Stimulated activated naive CD4-positive, alpha-beta T cell (primary cell): ENCODE results near the gene GASK1A.

Experiments used
- DNase-seq, 6 experiments: peaks; one replicate each; lab custom pipeline; 2025; lab: John Stamatoyannopoulos, UW

GASK1A gene

DNA sequence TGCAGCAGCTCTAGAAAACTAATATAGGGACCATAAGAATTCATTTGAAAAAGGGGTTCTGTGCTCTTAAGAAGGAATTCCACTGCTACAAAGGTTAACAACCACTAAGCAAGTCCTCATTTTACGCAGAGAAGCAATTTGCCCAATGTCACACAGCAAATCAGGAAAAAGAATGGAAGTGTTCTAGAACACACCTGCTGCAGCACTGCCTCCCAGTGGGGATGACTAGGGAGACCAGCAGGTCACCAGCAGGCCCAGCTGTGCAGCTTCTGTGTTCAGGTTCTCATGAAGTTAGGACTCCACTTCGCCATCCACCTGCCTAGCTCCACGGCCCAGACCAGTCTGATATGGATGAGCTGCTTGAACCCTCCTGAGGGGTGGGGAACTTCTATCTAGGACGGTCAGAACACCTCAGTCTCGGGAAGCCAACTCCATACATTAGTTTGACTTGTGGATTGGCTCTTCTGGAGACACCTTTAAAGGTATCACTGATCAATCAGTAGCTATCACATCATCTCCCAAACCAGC is 108.2 kb downstream of the GASK1A start:
- DNase-seq, result no peak

DNA sequence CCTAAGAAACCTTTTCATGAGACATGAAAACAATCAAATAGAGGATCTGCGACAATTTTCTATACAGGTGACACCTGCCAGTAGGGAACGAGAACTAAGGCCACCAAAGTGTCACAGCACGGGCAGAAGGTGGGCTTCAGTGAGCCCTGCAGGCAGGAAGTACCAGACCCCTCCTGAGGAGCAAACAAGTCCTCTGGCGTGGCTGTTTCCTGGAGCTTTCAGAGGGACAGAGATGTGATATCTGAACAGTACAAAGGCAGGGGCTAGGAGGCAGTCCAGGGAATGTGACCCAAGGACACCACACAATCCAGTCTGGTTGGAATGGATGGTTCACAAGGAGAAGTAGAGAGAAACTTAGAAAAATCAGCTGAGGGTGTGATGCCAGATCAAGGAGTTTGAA is 110.0 kb downstream of the GASK1A start:
- no peak for DNase-seq

DNA sequence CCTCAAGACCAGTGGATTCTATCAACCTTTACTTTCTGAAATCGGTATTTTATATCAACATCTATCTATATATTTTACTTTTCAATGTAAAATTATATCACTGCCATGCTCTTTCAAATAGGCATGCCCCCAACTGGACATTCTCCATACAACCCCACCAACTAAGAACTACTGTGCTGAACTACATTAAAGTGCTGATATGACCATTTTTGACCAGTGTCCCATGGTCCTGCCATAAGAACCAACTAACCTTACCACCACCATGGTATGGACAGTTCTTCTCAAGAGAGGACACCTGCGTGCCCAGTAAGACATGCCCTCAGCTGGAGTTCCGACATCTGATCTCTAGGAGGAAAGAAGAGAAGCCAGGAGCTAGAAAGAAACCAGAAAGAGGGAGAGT is 111.1 kb downstream of the GASK1A start:
- DNase-seq, result no peak

DNA sequence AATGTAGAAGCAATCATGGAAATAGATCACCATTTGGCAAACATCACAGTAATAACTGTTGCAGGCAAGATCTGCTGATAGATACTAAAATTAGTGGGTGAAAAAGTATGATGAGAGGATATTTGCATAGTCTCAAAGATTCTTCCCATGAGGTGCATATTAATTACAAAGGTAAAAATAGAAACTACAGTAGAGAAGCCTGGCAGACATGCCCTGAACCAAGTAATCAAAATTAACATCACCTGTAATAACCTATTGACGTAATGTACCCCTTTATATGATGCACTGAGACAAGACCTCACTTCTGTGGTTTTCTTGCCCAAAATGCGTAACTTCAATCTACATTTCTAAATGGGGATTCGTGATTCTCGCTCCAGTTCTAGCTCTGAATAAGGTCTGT is 112.4 kb downstream of the GASK1A start:
- DNase-seq, result no peak

DNA sequence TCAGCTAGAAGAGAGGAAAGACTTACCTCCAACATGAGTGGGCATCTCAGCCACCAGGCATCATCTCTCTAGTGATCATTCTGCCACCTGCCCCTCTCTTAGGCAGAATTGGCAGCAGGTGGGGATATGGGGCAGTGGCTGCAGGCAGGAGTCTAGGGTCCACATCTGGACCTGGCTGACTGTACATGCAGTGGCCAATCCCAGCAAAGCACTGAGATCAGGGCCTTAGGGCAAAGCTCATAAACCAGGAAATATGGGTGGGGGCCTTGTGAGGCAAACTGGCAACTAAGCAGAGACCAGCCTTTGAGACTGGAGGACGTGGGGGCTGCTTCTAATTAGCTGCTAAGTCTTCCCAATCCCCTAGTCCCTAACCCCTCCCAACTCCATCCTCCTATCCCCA is 113.9 kb downstream of the GASK1A start:
- no peak for DNase-seq

DNA sequence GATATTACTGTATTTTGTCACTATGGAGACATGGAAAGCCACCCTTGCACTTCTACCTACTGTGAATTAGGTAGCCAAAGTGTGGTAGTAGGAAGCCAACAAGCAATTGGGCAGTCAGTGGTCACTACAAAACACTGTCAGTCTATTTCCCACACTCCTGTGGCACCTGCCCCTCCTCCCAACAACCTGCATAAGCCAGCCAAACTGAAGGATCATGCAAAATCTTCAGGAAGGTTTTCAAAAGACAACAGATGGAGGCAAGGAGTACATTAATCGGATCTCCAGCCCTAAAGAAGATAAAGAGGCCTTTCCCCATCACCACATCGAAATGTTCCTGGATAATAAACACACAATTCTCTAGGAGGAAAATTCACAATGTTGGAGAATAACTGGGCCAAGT is 114.9 kb downstream of the GASK1A start:
- no peak for DNase-seq

DNA sequence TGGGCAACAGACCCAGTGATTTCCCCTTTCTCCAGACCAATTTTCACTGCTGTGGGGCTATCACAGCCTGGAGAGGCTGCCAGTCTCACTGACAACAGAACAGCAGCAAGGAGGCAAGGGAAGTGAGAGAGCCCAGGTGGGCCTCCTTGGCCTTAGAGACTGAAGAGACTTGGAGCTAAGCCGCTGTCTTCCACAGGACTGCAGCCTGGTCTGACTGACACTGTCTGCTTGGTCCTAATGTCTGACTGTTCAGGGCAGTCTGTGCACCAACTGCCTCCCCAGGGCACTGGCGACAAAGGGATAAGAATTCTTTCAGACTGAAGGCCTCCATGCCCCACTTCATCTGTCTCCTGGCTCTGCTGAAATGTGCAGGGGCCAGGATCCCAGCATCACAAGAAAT is 115.3 kb downstream of the GASK1A start:
- DNase-seq, result no peak

DNA sequence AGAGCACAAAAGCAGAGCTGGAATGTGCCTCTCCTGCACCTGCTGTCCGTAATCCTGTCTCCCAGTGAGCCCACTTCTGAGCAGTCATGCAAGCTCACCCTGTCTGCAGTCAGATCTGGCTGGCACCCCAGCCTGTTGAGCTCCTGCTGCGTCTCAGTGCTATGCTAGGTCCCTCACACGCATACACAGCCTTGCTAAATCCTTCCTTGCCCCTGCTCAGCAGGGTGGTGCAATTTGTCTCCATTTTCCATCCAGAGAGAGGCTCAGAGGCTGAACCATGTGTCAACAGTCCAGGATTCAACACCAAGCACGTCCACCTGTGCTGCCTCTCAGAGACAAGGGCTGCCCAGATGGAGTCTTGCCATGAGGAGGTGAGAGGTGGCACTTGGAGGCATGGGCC is 115.7 kb downstream of the GASK1A start:
- DNase-seq, result no peak

DNA sequence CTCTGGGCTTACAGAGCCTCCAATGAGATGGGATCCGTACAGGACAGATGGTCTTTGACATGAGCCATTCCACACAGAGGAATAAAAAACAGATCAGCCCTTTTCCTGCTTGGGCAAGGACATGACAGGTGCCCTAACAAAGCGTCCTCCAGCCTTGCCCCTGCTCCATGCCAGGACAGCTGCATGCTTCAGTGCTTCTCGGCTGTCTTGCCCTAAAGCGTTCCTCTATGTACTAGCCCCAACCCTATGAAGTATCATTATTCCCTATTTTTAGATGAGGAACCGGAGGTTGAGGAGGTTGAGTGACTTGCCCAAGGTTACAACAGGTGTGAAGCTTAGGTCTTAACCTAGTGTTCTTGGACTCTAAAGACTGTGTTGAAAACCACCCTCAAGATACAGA is 116.3 kb downstream of the GASK1A start:
- DNase-seq, result no peak

DNA sequence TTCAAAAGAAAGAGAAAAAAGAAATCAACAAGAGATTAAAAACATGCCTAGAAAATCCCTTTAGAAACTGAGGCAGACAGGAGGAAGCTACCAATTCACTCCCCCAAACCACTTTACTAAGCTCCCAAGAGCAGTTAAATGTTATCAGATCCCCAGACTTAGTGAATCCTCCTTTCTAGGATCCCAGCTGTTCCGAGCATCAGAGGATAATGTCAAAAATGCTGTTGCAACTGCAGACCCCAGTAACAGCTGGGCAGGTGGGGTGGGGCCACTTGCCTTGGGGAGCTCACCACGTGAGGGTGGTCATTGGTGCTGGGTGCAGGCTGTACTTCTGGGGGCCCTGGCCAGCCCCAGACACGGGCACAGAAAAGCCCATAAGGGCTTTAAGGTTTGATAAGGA is 117.7 kb downstream of the GASK1A start:
- no peak for DNase-seq

DNA sequence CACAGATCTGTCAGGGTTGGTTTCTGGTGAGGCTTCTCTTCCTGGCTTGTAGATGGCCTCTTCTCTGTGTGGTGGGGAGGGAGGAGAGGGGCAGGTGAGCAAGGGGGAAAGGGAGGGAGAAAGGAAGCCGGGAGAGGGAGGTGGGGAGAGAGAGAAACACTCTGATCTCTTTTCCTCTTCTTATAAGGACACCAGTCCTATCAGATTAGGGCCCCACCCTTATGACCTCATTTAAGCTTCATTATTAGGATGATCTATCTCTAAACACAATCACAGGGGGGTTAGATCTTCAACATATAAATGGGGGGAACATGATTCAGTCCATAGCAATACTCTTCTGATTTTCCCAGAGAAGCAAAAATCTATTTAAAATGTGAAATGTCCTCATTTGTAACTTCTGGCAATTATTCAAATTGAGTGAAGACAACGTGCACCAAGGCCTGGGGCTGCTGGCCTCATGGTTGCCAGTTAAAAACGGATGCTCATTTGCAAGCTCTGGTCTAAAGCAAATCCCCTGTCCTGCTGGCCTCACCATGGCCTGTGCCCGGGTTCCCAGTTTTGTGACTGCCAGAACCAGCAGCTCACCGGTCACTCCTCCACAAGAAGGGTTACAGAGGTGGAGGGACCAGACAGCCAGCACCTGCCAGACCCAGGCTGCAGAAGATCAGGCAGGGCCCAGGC is 118.4 kb downstream of the GASK1A start:
- no peak for DNase-seq

DNA sequence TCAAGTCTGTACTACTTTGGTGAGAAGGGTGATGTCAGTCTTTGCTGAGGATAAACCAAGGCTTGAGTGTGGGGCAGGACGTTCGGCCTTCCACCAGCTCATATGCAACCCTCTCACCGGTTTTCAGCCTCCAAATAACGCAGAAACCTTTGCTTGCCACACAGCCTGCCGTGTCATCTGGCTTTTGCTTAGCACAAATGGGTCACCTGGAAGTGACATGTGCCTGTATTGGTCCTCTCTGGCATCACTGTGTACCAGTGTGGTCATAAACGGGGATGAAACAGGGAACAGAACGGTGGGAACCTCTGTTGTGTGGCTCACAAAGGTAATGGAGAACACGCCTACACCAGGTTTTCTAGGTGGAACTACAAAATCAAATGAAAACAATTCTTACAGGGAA is 119.7 kb downstream of the GASK1A start:
- no peak for DNase-seq

DNA sequence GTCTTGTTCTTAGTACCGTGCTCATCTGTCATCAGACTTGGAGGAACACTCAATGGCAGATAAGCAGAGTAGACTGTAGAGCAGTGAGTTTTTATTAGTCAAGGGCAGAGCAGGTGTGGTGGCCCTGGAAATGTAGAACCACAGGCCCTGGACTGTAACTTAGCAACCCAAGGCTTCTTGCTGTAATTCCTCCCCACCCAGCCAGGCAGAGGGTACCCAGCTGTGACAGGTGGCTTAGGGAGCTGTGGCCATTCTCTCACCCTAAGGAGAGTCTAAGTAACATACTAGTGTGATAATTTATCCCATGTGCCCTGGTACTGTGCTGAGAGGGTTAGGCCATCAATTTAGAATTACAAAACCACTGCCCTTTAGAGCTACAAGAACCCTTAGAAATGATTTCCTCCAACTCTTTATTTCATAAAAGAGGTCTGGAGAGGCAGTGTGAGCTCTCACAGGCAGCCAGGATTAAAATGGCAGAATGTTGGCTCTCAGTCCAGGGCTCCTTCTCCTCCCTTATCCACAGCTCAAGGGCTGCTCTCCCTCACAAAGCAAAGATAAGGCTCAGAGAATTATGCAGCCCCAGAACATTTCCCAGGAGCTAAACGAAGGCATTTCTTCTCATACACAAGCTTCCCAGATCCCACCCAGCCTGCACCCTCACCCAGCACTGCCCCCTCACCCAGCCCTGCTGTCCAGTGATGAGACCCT is 123.8 kb downstream of the GASK1A start:
- no peak for DNase-seq

DNA sequence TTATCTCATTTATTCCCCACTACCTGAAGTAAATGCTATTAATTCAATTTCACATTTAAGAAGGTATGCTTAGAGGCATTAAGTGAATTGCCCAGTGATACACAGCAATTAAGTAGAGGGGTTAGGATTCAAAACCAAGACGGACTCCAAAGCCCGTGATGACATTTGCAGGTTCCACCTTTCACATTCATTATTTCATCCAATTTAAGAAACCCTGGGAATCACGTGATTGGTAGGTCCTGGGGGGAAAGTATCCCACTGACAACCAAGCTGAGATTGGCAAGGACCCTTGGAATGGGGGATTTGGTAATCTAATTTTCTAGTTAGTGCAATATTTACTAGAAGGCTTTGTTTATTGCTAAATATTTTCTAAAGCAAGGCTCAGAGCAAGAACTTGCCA is 124.9 kb downstream of the GASK1A start:
- no peak for DNase-seq

DNA sequence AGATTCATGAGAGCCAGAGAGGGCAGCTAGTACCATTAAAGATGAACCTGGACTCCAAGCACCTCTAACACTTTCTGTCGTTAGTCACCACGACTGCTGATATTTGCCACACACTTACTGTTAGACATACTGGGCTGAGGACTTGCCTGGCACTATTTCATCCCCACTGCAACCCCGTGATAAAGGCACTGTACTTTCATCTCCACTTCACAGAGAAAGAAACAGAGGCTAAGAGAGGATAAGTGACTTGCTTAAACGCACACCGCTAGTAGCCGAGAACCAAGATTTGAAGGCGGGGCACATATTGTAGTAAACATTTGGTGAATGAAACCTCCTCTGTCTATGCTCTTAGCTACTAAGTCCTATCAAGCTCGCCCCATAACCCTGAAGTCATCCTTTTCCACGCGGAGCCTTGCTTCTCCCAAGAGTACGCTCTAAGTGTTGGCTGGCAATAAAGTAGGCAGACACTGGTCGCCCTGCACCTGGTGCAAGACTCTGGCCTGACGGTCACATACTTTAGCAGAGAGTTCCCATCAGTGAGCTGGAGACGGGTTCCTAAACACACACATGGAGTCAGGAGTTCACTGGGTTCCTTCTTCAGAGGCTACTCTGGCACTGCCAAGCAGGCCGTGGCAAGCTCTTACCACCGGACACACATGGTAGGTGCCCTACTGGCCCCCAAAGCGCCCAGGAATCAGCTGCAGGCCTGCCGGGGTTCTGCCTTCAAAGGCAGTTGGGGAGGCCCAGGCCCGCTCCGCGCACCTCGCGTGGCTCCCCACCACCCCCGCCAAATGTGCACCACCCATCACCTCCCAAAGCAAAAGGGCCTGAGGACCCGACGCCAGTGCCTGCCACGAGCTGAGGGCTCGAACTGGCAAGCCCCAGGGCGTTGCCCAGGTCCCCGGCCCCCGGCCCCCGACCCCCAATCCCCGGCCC is 125.8 kb downstream of the GASK1A start:
- DNase-seq, result peak in 2 of 6 experiments; percentile 47 to 48

DNA sequence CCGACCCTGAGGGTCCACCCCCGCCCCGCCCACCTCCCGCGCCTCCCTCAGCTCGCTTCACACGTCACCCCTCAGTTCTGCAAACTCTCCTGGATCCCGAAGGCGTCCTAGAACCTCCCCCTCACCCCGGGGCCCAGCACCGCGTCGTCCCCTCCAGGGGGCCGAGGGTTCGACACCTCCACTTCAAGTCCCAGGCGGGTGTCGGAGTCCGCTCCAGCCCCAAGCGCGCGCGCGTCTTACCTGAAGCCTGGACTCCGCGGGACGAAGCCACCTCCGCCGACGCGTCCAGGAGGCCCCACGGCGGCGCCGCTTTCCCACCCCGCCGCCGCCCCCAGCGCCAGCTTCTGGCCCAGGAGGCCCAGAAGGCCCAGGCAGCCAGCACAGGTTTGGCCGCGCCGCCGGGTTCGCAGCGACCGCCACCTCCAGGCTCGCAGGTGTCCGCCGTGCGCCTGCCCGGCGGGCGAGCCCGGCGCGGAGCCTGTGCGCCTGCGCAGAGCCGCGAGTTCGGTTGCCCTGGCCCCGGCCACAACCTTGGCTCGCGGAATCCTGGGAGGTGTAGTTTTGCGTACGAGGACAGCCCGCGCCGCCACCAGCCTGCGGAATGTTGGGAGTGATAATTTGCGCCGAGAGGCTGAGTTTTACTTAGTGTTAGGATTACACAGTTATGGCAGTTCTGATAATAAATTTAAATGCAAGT is 126.6 kb downstream of the GASK1A start, which contains the start of gene POMGNT2:
Gene POMGNT2, minus strand, starts transcription at position 484 of the 697 bp plus-strand sequence. CDS start 24,648 bp downstream, outside the sequence.
- peak; percentile 73 to 88 (median 84) for DNase-seq

DNA sequence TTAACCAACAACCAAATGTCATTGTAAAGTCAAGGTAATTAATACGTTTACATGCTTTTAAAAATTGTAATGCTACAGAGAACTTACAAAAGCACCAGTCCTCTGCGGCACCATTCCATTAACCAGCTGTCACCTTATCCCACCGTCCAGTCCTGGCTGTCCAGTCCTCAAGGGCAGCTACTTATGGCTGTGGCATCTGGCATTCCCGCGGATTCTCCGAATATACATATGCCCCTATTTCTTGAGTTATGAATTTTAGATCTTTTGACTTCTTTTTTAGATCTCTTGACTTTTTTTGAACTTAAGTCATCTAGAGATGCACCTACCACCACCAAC is 127.2 kb downstream of the GASK1A start:
- DNase-seq, result no peak
